Dedifferentiated amniotic fluid mesenchymal stem cell (primary cell): ENCODE results near the gene HHEX.

Experiments
- DNase-seq: peaks from one replicate; pipeline ENCODE4 v3.0.0-alpha.2; 2016; ENCODE audit errors: extremely low spot score

HHEX gene

GRCh38 chr10:92692697-92693533 lies 3.2 kb downstream of the HHEX start:
- no peak for DNase-seq

- DNase-seq: no peak
Observed at GRCh38 chr10:92693534-92693893, 3.8 kb downstream of the HHEX start.

- peak; percentile 39 for DNase-seq
Observed at GRCh38 chr10:92695679-92696605, 6.2 kb downstream of the HHEX start.

- DNase-seq: no peak
Observed at GRCh38 chr10:92696606-92697383, 7.0 kb downstream of the HHEX start.

- no peak for DNase-seq
Observed at GRCh38 chr10:92697663-92698511, 8.1 kb downstream of the HHEX start.

- DNase-seq: no peak
Observed at GRCh38 chr10:92699193-92699517, 9.4 kb downstream of the HHEX start.

GRCh38 chr10:92699518-92700381 lies 10.0 kb downstream of the HHEX start:
- no peak for DNase-seq

- no peak for DNase-seq
Observed at GRCh38 chr10:92702301-92702916, 12.7 kb downstream of the HHEX start.

GRCh38 chr10:92712016-92712889 lies 22.5 kb downstream of the HHEX start:
- DNase-seq: no peak

- no peak for DNase-seq
Observed at GRCh38 chr10:92714152-92714845, 24.5 kb downstream of the HHEX start.

GRCh38 chr10:92714872-92715271 lies 25.1 kb downstream of the HHEX start:
- no peak for DNase-seq

- no peak for DNase-seq
Observed at GRCh38 chr10:92719991-92720830, 30.5 kb downstream of the HHEX start.

GRCh38 chr10:92720831-92721165 lies 31.0 kb downstream of the HHEX start:
- no peak for DNase-seq

- DNase-seq: no peak
Observed at GRCh38 chr10:92722349-92722748, 32.6 kb downstream of the HHEX start.

GRCh38 chr10:92727141-92727540 lies 37.4 kb downstream of the HHEX start:
- no peak for DNase-seq

- no peak for DNase-seq
Observed at GRCh38 chr10:92727550-92727949, 37.8 kb downstream of the HHEX start.

- DNase-seq: no peak
Observed at GRCh38 chr10:92729886-92730285, 40.1 kb downstream of the HHEX start.
